AG09309 (cell line): ENCODE data around the gene RHOB.

Source experiments
- DNase-seq: peaks from one replicate; pipeline ENCODE4 v3.0.0-alpha.2; 2010; ENCODE audit warnings: low read depth
- H3K4me3 ChIP-seq: 2 replicates; pipeline ENCODE4 v1.5.1; 2011; ENCODE audit warnings: mild to moderate bottlenecking, low read depth, low read length, moderate library complexity; ENCODE audit not compliant: control insufficient read depth
- CTCF ChIP-seq: IDR thresholded peaks from 2 replicates; pipeline ENCODE4 v1.5.1; 2011; ENCODE audit warnings: mild to moderate bottlenecking, low read depth, low read length, inconsistent platforms; ENCODE audit not compliant: insufficient read depth, control insufficient read depth; ENCODE audit errors: missing control alignments

Gene RHOB

GRCh38 chr2:20475567-20475952 lies 28.7 kb downstream of the RHOB start:
- DNase-seq: no peak
- no peak for TF ChIP-seq CTCF
- no peak overlapping the region for H3K4me3 ChIP-seq

- no peak for DNase-seq
- no peak overlapping the region for H3K4me3 ChIP-seq
- no peak for TF ChIP-seq CTCF
Measured at GRCh38 chr2:20476481-20476880, 29.6 kb downstream of the RHOB start.

- no peak overlapping the region for H3K4me3 ChIP-seq
- no peak for TF ChIP-seq CTCF
- DNase-seq: no peak
Measured at GRCh38 chr2:20476950-20477349, 30.1 kb downstream of the RHOB start.

- no peak overlapping the region for H3K4me3 ChIP-seq
- TF ChIP-seq CTCF: no peak
- no peak for DNase-seq
Measured at GRCh38 chr2:20478961-20479360, 32.1 kb downstream of the RHOB start.

GRCh38 chr2:20479835-20480234 lies 33.0 kb downstream of the RHOB start:
- no peak for TF ChIP-seq CTCF
- no peak for DNase-seq
- no peak overlapping the region for H3K4me3 ChIP-seq

GRCh38 chr2:20480913-20481312 lies 34.0 kb downstream of the RHOB start:
- H3K4me3 ChIP-seq: no peak overlapping the region
- no peak for TF ChIP-seq CTCF
- no peak for DNase-seq

GRCh38 chr2:20481798-20482405 lies 35.0 kb downstream of the RHOB start:
- H3K4me3 ChIP-seq: no peak overlapping the region
- no peak for TF ChIP-seq CTCF
- no peak for DNase-seq
